Measurements from ENCODE around the gene PTPRD. TPM values are rescaled to one million over a fixed set of nuclear protein-coding genes. Genes with fewer than 3 reads are reported as not detected.
"Not testable (repeated sequence)": the region's sequence is repeated elsewhere in the genome, so short reads cannot be mapped to it uniquely, and the experiment has no call there.

PTPRD gene
- total RNA-seq, 2 donors from 2014 or later, result 12.1 to 13.4 TPM

DNA sequence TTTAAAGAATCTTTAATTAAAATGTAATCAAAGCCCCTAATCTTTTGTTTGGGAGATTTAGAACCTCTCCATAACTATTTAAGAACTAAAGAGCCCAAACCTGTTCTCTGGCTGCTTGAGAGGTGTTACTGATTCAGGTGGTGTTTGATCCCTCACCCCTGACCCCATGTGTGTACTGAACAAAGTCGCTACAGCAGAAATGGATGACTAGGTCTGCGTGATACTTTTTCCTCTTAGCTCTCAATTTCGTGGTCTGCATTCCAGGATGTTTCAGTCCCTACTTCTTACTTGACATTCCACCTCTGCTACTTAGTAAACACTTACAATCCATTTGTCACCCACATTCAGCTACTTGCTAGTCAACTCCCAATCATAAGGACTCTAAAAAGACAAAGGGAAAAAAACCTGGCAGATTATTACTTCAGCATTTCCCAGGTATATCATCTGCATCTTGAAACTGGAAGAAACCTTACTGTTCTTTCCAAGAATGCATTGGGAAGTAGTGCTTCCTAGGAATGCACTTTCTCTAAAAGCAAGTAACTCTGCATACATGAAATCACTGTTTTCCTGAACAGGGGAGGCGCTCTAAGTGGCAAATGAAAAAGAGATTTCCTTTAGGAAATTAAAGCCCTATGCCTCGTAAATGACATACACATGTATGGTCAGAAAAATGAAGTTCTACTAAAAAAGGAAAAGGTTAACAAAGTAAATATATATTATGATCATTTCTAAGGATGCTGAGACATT, 1091.6 kb downstream of the PTPRD start:
- intact Hi-C loops (cut with DNase I), result no loop called here
- DNase-seq, result no peak
- no peak for ATAC-seq

DNA sequence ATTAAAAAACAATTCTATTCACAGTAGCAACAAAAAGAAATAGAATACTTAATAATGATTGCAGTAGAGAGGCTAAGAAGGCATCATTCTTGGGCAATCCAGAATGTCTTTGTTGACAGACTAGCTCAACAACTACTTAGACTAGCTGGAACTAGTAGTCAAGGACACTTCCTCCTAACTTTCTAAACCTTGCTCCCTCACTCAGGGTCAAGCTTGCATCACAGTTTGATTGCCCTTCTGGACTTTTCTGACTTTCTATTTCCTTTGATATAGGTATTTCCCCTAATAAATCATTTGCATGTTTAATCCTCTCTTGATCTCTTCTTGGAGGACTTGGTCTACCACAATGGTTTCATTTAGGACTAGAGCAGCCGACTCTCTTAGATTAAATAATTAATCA, 1107.9 kb downstream of the PTPRD start:
- DNase-seq, result no peak
- ATAC-seq, result no peak
- intact Hi-C loops (cut with DNase I), result no loop called here

DNA sequence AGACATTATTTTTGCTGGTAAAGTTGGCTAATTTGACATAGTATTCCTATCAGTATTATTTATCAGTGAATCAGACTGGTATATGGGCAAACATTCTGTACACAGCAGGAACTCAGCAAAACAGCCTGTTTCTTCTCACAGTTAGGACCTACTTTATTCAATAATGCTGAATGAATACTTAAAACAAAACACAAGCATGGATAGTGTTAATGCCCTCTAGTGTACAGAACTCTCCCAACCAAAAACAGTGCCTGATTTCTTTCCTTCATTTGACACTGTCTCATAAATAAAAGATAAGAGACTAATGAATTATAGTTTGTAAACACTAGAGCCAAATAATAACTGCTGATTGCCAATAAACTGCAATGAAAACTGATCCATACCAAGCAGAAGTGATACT, 1113.3 kb downstream of the PTPRD start:
- DNase-seq (no peak), ATAC-seq (no peak)
- intact Hi-C loops (cut with DNase I), result no loop called here

DNA sequence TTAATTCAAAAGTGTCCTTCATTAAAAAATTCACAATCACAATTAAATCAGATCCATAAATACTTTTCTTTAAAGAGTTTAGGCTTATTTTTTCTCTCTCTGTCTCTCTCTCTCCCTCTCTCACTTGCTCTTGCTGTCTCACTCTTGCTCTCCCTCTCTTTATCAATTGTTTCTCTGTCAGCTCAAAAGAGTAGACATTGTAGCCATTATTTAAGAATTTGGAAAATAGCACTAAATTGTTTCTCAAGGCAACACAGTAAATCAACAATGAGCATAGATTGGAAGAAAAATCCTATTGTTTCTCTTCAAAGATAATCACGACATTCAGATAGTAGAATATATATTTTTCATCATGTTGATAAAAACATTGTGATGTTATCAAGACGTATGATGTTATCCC, 1114.0 kb downstream of the PTPRD start:
- intact Hi-C loops (cut with DNase I), result no loop called here
- ATAC-seq (no peak), DNase-seq (no peak)

DNA sequence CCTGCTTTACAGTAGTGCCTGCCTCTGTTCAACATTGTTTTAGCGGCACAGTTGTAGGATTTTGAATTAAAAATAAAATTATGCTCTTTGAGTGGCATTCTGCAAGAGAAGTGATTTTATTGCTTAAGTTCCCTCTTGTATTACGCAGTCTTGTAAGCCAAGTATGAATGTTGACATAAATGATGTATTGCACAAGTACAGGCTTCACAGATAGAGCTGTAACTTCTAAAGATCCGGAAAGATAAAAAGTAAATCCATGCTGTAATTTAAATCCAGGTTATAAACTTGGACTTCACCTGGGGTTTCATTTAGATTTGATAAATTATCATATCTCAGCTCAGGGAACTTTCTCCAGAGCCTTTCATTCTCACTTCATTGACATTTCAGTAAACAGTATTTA, 1114.7 kb downstream of the PTPRD start:
- DNase-seq (no peak), ATAC-seq (no peak)
- intact Hi-C loops (cut with DNase I), result no loop called here

DNA sequence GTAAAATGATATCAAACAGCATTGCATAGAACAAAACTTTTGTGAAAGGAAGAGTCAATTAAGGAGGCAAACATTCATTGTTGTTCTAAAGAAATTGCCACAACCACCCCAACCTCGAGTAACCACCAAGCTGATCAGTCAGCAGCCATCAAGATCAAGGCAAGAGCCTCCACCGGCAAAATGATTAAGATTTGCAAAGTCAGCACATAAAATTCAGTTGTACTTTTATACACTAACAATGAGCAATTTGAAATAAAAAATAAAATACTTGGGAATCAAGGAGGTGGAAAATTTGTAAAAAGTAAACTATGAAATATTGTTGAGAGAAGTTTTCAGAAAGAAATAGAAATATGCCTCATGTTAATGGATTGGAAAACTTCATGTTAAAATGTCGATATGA, 1118.5 kb downstream of the PTPRD start:
- DNase-seq, result no peak
- intact Hi-C loops (cut with DNase I), result no loop called here
- no peak for ATAC-seq

DNA sequence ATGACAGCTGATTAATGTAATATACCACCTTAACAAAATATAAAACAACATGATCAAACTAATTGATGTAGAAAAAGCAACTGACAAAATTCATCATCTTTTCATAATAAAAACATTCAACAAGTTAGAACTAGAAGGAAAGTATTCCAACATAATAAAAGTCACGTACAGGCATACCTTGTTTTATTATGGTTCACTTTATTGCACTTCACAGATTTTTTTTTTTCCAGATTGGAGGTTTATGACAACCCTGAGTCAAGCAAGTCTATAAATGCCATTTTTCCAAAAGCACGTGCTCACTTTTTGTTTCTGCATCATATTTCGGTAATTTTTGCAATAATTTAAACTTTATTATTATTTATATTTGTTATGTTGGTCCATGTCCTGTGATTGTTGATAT, 1120.3 kb downstream of the PTPRD start:
- ATAC-seq (no peak), DNase-seq (no peak)
- intact Hi-C loops (cut with DNase I), result no loop called here

DNA sequence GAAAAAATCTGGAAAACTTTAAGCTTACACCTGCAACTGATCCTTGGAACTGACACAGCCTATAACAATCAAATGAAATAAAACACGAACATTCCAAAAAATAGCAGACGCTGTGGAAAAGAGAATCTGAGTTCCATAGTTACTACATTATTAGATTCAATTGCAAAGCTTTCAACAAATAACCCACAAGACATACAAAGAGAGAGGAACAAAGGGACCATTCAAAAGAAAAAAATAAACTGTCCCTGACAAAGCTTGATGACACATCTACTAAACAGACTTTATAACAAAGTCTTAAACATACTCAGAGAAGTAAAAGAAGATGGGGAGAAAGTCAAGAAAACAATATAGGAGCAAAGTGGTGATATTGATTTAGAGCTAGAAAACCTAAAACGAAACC, 1123.6 kb downstream of the PTPRD start:
- DNase-seq, result no peak
- no peak for ATAC-seq
- intact Hi-C loops (cut with DNase I), result no loop called here

DNA sequence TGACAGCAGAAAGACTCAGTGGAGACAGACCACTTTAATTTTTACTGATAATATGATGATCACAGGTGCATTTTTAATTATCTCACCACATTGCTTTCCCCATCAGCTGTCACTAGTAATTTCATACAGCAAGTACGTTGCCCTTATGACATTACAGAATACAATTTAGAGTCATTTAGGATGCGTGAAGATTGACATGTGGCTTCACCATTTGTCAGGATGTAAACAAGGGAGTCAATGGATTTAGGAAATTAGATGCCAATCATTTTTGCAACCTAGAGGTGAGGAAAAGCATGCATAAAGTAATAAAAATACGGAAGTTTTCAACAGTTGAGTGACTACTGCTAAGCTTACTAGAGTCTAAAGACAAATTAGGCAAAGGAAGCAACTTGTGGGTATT, 1129.6 kb downstream of the PTPRD start:
- ATAC-seq (no peak), DNase-seq (no peak)
- intact Hi-C loops (cut with DNase I), result no loop called here

DNA sequence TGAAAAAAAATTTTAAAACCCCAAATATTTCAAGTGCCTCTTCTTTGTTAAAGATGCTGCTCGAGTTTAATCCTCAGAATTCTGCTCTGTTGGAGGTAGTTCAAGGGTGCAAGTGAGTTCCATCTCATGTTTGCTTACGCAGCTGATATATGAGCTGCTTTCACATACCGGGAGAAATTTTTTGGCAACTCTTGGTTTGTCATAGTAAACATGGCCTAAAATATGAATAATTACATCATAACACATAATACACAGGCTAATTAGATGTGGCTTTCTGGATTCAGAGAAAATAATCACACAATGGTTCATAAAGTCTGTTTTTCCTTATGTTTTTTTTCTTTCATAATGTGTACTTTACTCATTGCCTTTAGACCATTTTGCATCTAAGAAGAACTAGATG, 1134.1 kb downstream of the PTPRD start:
- ATAC-seq (no peak), DNase-seq (no peak)
- intact Hi-C loops (cut with DNase I), result no loop called here

DNA sequence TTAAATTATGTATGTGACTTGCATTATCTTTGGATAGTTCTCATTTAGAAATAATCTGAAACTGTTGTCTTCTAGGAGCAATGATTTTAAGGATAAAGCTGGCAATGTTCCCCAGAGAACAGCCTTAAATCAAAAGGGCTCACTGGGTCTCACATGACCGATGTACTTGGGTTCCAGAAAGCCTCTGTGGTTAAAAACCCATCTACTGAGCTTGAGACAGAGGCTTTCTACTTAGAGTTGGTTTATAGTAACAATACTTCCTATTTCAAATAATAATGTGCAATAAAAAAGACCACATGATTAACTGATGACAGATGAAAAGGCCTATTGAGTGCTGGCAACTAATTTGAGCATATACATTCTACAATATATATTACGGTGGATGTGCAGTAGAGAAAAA, 1143.5 kb downstream of the PTPRD start:
- ATAC-seq, result no peak
- intact Hi-C loops (cut with DNase I), result no loop called here
- no peak for DNase-seq

DNA sequence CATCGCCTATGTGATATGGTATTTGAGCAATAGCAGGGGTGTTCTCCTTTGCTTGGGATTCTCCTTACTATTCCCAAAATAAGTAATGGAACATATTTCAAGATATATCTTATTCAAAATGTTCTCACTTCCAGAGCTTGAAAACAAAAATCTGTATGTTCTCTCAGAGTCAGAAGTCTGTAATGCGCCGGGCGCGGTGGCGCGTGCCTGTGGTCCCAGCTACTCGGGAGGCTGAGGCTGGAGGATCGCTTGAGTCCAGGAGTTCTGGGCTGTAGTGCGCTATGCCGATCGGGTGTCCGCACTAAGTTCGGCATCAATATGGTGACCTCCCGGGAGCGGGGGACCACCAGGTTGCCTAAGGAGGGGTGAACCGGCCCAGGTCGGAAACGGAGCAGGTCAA, 1170.9 kb downstream of the PTPRD start:
- not testable (repeated sequence) for DNase-seq, ATAC-seq

DNA sequence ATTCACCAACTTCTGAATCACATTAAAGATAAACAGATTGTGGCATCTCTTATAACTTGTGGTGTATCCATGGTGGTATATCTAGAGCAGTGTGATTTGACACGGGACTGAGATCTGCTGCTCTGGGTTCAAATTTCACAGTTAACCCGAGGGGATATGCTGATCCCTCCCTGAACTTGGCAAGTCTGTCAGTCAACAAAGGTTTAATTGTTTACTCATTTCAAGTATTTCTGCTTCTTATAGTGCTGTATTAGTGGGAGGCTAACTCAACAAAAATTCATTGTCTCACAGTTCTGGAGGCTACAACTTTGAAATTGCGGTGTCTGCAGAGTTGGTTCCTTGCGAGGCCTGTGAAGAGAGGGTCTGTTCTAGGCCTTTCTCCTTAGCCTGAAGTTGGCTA, 1175.2 kb downstream of the PTPRD start:
- DNase-seq, result no peak
- intact Hi-C loops (cut with DNase I), result no loop called here
- no peak for ATAC-seq

More for the DNA sequence above, 1170.9 kb downstream of the PTPRD start:
- intact Hi-C loops (cut with DNase I), result not testable (repeated sequence)

DNA sequence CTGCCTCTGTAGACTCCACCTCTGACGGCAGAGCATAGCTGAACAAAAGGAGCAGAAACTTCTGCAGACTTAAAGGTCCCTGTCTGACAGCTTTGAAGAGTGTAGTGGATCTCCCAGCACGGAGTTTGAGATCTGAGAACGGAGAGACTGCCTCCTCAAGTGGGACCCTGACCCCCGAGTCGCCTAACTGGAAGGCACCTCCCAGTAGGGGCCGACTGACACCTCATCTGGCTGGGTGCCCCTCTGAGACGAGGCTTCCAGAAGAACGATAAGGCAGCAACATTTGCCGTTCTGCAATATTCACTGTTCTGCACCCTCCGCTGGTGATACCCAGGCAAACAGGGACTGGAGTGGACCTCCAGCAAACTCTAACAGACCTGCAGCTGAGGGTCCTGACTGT, 1186.3 kb downstream of the PTPRD start:
- DNase-seq, result peak; percentile 14
- ATAC-seq; intact Hi-C loops (cut with DNase I): not testable (repeated sequence)

DNA sequence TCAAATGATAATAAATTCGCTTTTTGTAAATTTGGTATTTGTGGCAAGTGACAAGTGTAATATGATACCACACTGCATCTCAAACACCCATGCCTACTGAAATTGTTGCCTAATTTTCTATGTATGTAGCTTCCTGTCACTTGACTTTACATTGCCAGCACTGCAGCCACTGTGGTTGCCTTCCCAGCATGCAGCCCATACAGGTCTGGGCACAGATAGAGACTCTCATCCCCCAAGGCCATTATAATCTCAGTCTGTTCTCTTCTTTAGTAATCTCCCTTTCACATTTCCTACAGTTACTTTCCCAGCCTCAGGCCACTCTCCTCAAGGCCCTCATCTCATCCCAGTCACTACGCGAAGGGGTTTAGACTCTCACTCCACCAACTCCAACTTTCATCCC, 1200.6 kb downstream of the PTPRD start:
- ATAC-seq (no peak), DNase-seq (no peak)
- intact Hi-C loops (cut with DNase I), result no loop called here

DNA sequence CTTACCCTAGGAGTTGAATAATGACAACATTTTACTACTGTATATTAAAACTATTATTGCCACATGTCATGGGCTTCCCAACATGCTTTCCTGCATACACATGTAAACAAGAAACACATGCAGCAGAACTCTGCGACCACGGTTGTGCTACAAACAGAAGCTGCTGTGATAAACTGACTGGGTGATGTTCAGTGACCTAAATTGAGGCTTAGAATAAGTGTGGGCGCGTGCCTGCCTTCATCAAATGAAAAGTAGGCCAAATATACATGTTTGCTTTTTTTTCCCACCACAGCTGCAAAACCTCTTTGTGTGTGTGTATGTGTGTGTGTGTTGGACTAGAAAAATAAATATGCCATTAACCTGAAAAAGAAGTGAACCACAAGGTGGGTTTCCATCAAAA, 1202.1 kb downstream of the PTPRD start:
- intact Hi-C loops (cut with DNase I), result no loop called here
- DNase-seq (no peak), ATAC-seq (no peak)

DNA sequence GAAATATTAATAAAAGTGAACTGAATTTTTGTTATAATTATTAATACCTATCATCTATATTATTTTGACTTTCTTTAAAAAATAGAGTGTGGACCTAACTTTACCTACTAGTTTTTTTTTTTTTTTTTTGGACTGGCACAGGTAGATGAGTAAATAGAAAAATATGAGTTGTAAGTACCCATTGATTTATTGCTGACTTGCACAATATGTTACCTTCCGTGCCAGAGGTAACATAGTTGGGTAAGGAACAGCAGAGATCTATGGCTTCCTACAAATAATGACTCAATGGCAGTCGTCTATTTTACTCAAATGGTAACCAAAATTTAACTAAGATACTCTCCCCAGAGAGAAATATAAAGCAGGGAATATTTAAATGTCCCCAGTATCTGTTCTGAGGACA, 1212.8 kb downstream of the PTPRD start:
- DNase-seq (no peak), ATAC-seq (no peak)
- intact Hi-C loops (cut with DNase I), result no loop called here

DNA sequence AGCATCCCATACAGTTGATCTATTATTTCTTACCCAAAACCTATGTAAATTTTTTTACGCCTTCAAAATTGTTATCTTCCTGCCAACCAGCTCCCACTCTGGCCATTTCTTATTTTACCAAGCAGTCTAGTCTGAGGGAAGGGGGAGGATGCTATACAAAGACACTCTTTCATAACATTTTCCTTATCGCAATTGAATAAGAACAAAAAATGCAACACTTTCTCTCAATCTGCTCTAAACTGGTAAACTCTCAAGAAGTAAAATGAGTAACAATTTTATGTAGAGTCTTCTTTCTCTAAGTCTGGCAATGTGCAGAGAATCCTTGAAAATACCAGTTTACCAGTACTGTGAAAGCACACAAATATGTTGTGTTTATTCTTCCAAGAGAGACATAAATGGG, 1216.3 kb downstream of the PTPRD start:
- intact Hi-C loops (cut with DNase I), result no loop called here
- no peak for ATAC-seq
- no peak for DNase-seq

DNA sequence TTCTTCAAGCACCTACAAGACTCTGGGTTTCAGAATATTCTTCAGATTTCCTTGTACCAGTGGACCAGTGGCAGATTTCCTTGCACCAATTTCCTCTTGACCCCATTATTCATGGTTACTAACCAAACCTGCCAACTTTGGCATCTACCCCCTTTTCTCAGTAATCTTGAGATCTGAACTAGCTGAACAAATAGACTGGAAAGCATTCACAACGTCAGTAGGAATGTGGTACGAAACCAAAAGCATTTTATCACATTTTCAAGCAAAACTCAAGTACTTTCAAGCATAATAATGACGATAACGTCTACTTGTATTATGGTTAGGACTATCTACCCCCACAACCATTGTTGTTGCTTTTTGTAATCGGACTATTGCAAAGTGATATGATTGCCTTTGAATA, 1217.3 kb downstream of the PTPRD start:
- intact Hi-C loops (cut with DNase I), result no loop called here
- no peak for ATAC-seq

DNA sequence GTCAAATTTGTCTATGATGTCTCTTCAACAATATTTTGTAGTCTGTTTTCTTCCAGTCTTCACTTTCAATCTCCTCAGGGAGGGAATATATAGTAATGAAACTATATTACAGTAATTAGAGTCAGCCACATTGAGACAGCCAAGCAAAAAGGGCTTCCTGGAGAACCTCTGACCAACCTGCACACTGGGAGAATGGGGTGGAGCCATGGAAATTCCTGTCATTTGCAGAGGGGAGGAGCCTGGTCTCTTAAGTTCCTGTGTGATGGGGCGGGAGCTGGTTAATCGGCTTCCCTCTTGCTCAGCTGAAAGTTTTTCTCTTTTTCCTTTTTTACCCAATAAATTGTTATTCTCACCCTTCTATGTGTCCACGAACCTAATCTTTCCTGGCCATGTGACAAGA, 1220.0 kb downstream of the PTPRD start:
- DNase-seq (no peak), ATAC-seq (no peak)

More for the DNA sequence above, 1217.3 kb downstream of the PTPRD start:
- DNase-seq, result no peak

DNA sequence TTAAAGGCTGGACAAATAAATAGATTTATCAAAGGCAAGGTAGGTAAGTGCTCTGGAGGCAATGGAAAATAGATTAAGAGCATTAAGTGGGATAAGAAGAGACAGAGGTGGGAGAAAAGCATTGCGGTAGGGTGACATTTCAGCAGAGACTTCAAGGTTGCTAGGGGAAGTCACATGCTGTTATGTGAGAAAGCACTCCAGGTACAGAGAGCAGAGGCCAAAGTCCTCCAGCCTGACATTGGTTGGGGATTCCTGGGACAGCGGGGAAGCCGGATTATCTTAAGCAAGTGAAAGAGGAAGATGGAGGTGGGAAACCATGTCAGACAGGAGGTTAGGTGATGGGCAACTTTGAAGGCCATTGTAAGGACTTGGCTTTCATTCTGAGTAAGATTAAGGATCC, 1222.9 kb downstream of the PTPRD start:
- ATAC-seq (no peak), DNase-seq (no peak)
- intact Hi-C loops (cut with DNase I), result no loop called here

More for the DNA sequence above, 1220.0 kb downstream of the PTPRD start:
- intact Hi-C loops (cut with DNase I), result no loop called here
